ENCODE data around the gene ZNF77. TPM values are rescaled to one million over a fixed set of nuclear protein-coding genes. Genes with fewer than 3 reads are reported as not detected.

ZNF77 gene
- total RNA-seq, 1 donor from 2014 or later: 3.0 TPM

- H3K4me1 ChIP-seq: peaks cover 12 to 15% of the 10 kb centered on the region in 2 donors
- no peak overlapping the region for H3K27ac ChIP-seq
- H3K36me3 ChIP-seq: no peaks in the 10 kb centered on the region
- no peaks in the 10 kb centered on the region for H3K27me3 ChIP-seq
- TF ChIP-seq, protein P1, sequence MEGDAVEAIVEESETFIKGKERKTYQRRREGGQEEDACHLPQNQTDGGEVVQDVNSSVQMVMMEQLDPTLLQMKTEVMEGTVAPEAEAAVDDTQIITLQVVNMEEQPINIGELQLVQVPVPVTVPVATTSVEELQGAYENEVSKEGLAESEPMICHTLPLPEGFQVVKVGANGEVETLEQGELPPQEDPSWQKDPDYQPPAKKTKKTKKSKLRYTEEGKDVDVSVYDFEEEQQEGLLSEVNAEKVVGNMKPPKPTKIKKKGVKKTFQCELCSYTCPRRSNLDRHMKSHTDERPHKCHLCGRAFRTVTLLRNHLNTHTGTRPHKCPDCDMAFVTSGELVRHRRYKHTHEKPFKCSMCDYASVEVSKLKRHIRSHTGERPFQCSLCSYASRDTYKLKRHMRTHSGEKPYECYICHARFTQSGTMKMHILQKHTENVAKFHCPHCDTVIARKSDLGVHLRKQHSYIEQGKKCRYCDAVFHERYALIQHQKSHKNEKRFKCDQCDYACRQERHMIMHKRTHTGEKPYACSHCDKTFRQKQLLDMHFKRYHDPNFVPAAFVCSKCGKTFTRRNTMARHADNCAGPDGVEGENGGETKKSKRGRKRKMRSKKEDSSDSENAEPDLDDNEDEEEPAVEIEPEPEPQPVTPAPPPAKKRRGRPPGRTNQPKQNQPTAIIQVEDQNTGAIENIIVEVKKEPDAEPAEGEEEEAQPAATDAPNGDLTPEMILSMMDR (IDR thresholded peaks at IDR 0.05): no peak
- intact Hi-C loops (cut with DNase I): no loop called here
- H3K4me3 ChIP-seq: no peak overlapping the region
- no peaks in the 10 kb centered on the region for H3K9me3 ChIP-seq
- DNase-seq (ENCODE audit: low spot score in 2 of 2): no peak
These were observed 43.0 kb upstream of the ZNF77 start for GRCh38 chr19:2987797-2988196.

GRCh38 chr19:2986951-2987524 lies 42.3 kb upstream of the ZNF77 start:
- intact Hi-C loops (cut with DNase I): no loop called here
- Histone ChIP-seq H3K27ac (no peak overlapping the region), H3K36me3 (no peaks in the 10 kb centered on the region), H3K4me1 (peaks cover 15 to 22% of the 10 kb centered on the region in 2 donors), H3K9me3 (no peaks in the 10 kb centered on the region), H3K27me3 (no peaks in the 10 kb centered on the region), H3K4me3 (no peak overlapping the region)
- TF ChIP-seq, protein P1 (IDR thresholded peaks at IDR 0.05): no peak
- DNase-seq (ENCODE audit: low spot score in 2 of 2): no peak

- Histone ChIP-seq H3K9me3 (no peaks in the 10 kb centered on the region), H3K4me1 (peaks cover 15 to 23% of the 10 kb centered on the region in 2 donors), H3K27me3 (no peaks in the 10 kb centered on the region), H3K36me3 (no peaks in the 10 kb centered on the region), H3K4me3 (peak overlapping the region; percentile 46 to 61), H3K27ac (peak overlapping the region; percentile 88 to 96)
- intact Hi-C loops (cut with DNase I): no loop called here
- TF ChIP-seq, protein P1 (IDR thresholded peaks at IDR 0.05): no peak
- peak in 1 of 2 donors; percentile 93 for DNase-seq (ENCODE audit: low spot score in 2 of 2)
These were observed 39.4 kb upstream of the ZNF77 start for GRCh38 chr19:2984215-2984528.

GRCh38 chr19:2983351-2984214 lies 38.8 kb upstream of the ZNF77 start:
- Histone ChIP-seq H3K9me3 (no peaks in the 10 kb centered on the region), H3K36me3 (no peaks in the 10 kb centered on the region), H3K4me3 (peak overlapping the region; percentile 46 to 61), H3K27ac (peak overlapping the region; percentile 88 to 96), H3K27me3 (no peaks in the 10 kb centered on the region), H3K4me1 (peaks cover 15 to 23% of the 10 kb centered on the region in 2 donors)
- TF ChIP-seq, protein P1 (IDR thresholded peaks at IDR 0.05): no peak
- intact Hi-C loops (cut with DNase I): loop anchor here (1.0 kb wide), 3 partner anchors 33 to 79 kb away; partner anchors contain the start of gene TLE5
- peak; percentile 53 to 70 for DNase-seq (ENCODE audit: low spot score in 2 of 2)

- intact Hi-C loops (cut with DNase I): loop anchor here (1.0 kb wide), 3 partner anchors 33 to 79 kb away; partner anchors contain the start of gene TLE5
- TF ChIP-seq, protein P1 (IDR thresholded peaks at IDR 0.05): no peak
- peak overlapping the region; percentile 23 to 61 for H3K4me3 ChIP-seq
These were observed 38.2 kb upstream of the ZNF77 start for GRCh38 chr19:2982983-2983350.

More at GRCh38 chr19:2982983-2983350, 38.2 kb upstream of the ZNF77 start:
- Histone ChIP-seq H3K27me3 (no peaks in the 10 kb centered on the region), H3K9me3 (no peaks in the 10 kb centered on the region), H3K27ac (peak overlapping the region; percentile 88 to 96), H3K36me3 (no peaks in the 10 kb centered on the region), H3K4me1 (peaks cover 15 to 23% of the 10 kb centered on the region in 2 donors)
- peak; percentile 81 to 98 for DNase-seq (ENCODE audit: low spot score in 2 of 2)
